NCI-H2227 treated with DMSO at 0.1 percent for 48 hours (cell line): ENCODE measurements around the gene DPF3.

Experiments used
- DNase-seq: peaks from one replicate; lab custom pipeline; 2025; lab: John Stamatoyannopoulos, UW

Gene DPF3

DNA sequence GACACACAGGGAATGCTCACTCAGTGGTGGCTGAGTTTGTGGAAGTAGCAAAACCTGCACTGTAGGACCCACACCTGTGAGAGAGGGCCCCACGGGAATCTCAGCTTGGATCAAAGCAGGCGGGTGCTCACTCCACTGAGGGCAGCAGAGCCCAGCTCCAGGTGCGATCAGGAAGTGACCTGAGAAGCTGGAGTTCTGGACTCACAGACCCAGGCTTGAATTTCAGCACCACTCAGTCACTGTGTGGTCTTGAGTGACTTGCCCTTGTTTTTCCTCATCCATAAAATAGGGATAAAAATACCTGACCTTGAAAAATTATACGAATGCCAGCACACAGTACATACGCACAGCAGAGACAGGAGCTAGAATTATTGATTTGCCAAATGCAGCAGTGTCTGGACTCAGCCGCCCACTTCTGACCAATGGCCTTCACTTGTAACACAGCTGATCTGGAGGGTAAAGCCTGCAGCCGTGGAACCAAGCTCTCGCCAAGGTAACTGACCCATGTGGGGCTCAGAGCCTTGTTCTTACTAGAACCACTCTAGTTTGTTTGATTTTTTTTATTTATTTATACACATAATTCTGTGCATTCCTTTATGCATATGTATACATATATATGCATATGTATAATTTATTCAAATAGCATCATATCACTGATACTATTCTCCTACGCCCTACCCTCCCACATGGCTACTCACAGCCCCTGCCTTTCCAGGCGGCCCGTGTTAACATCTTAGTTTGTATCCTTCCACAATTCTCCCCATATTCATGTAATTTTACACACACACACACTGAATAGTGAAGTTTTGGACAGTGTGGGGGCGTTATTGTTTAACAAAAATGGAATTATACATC, 53.9 kb downstream of the DPF3 start:
- DNase-seq, result no peak

DNA sequence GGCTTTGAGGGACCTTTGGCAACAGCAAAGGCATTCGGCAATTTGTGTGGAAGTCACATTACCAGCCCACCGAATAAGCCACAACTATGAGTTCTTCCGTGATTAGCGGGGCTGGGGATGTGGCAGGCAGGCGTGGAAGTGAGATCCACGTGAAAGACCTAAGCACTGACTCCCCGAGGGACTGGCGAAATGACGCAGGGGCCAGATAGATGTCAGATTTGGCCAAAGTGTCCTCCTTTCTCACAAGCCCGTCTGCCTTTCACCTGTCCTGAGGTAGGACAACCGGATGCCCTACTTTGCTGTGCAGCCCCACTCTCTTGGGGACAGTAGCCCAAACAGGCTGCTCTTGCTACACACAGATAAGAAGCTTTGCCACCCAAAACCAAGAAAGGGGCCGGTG, 54.5 kb downstream of the DPF3 start:
- no peak for DNase-seq

DNA sequence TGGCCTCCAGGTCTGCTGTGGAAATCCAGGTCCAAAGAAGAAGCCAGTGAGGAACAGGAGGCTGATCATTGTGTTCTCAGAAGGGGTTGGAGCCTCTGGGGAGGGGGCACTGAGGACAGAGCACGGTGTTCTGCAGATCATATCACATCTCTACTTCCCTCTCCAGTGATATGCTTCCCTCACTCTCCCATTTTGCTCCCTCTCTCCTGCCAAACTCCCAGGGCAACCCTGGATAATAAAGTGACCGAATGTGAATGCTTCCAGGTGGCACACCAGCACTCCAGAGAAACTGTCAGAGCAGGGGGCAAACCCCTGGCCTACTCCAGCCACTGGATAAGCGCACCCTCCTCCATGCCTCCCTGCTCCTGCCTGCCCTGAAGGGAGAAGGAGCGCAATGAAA, 57.8 kb downstream of the DPF3 start:
- DNase-seq, result no peak

DNA sequence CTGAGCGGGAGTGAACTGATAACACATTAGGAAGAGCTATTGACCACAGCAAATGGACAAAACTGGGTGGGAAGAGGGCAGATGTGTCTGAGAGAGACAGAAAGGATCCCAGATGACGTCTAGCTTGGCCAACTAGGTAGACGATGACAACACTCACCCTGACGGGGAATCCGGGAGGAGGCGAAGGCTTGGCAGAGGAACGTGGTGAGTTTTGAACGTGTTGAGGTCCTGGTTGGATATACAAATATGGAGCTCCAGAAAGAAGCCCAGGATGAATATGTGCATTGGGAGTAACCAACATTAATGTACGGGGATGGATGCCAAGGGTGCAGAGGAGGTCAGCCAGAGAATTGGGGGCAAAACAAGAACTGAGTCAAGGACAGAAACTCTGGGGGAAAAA, 60.7 kb downstream of the DPF3 start:
- DNase-seq, result no peak

DNA sequence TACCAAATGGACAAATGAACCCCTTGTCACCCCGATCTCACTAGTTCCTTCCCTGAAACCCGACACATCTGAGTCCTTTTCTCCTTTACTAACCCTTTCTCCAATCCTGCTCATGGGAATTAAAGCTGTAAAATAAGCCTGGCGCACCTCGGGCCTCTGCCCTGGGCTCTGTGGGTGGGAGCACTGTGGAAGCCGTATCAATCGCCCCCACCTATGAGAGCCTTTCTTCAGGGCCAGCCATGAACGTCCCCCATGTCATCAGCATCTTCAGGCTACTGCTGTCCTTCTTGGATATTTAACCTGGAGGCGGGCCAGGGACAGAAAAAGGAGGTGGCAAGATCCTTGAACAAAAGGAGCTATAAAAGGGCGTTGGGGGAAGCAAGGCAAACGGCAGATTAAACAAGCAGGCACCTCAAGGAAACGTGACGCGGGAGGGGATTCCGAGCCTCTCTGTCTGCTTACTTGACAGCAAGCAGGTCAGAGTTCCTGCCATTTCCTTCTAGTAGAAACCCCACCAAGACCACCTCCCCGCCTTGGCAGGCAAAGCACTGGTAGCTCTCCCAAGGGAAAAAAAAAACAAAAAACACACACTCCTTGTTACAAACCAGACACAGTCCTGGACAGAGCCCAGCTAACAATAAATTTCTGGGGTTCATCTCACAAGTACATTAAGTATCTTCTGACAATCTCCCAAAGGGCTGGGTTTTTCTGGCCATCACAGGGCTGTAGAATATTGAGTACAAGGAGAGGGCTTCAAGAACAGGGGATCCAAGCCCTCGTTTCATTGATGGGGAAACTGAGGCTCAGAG, 62.9 kb downstream of the DPF3 start:
- DNase-seq, result no peak

DNA sequence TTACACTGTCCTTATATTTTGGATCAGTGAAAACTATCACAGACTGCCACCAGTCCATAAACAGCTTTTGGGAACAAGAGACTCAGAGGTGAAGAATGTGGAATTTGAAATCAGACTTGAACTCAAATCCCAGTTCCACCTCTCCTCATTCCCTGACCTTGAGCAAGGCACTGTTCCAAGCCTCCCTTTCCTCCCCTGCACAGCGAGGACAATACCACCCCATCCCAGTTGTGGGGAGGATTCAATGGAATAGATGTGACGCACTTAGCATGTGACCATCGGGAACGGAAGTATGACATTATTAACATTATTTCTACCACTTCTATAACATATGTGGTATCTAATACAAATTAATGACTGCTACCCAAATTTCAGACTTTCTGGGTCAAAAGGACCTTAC, 63.5 kb downstream of the DPF3 start:
- no peak for DNase-seq

DNA sequence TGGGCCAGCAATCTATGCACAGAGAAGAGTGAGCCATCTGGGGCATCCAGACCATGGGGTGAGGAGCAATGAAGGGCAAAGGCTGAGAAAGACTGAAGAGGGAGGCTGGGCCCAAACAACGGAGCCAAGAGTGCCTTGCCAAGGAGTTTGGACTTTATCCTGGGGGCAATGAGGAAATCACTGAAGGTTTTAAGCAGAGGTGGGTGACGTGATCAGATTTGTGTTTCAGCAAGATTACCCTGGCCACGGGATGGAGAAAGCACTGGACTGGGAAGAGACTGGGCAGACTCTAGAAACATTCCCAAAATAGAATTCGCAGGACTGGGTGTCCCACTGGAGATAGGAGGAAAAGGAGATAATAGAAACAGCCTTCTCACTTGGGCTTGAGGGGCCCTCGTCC, 65.3 kb downstream of the DPF3 start:
- no peak for DNase-seq

DNA sequence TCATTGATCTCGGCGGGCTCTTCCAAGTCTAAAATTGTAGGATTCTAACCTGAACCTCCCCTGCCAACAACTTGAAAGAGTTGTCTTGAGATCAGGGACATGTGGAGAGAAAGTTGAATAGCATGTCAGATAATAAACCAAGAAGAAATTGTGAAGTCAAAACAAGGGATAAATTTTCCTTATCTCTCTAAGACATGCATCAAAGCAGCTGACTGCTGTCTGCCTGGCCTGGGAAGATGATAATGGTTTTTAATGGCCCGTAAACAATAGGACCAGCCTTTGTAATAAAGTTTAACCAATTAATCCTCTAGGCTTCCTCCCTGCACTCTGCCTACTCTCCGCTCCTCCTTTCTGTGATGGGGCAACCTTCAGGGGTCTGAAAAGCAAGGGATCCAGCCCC, 67.9 kb downstream of the DPF3 start:
- no peak for DNase-seq

DNA sequence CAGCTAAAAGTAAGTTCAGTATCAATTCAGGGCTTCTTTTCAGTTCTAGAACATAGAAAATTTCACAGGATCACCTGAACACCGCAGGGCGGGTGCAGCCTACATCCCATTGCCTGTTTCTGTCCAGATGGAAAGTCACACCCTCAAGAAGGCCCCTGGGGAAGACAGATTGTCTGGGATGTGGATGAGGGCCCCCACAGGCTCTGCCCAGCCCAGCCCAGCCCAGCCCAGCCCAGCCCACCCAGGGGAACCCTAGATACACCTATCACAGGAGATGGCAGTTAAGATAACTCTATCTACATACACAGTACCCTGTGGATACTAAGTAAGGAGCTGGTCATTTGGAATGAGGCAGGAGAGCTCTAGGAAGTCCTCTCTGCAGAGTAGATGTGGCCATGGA, 68.4 kb downstream of the DPF3 start:
- DNase-seq, result no peak

DNA sequence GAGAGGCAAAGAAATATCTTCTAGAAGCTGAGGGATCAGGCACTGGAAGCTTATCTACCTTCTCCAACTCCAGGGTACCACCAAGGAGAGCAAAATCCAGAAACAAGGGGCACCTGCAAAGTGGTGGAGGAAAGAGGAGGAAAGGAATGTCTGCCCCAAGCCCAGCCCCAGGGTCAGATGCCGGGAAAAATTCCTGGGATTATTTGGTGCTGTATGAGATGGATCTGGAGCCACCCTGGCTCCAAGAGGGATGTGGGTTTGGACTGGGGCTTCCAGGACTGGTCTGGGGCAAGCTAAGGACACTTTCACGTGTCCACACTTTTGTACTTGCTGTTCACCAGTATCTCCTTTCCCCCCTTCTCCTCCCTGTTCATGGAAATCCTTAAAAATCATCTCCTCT, 69.8 kb downstream of the DPF3 start:
- DNase-seq, result no peak

DNA sequence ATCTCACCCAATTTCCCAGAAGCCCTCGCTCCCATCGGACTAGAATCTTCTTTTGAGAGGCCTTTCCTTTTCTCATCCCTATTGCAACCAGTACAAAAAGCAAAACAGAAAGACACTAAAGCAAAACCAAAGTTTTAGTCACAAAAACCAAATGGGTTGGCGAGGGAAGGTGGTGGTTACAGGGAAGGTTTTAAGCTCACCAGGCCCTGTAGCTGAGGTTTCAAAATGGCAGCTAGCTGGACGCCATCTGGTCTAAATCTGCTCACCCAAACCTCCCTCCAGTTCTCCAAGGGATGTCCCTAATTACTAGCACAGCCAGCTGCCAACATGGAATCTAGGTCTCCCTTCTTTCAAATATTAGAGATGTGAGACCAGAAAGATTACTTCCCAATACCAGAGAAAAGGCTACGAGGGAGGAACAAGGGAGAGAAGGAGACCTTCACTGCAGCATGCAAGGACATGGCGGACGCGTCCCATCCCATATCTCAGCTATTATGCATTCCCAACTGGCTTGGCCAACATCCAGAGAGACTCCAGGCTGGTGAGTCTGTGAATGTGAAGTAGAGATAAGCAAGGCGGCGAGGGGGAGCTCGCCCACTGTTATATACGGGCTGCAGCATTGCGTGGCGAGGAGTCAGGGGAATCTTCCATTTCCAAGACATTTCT, 70.8 kb downstream of the DPF3 start:
- DNase-seq, result no peak

DNA sequence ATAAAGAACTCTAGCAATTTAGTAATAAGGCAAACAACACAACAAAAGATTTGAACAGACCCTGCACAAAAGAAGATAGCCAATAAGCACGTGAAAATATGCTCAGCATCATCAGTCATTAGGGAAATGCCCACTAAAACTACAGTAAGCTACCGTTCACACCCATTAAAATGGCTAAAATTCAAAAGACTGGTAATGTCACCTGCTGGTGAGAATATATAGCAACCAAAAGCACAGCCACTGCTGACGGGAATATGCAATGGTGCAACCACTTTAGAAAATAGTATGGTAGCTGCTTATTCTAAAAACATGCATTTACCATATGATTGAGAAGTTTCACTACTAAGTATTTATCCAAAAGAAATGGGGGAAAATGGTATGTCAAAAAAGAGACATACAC, 74.9 kb downstream of the DPF3 start:
- no peak for DNase-seq

DNA sequence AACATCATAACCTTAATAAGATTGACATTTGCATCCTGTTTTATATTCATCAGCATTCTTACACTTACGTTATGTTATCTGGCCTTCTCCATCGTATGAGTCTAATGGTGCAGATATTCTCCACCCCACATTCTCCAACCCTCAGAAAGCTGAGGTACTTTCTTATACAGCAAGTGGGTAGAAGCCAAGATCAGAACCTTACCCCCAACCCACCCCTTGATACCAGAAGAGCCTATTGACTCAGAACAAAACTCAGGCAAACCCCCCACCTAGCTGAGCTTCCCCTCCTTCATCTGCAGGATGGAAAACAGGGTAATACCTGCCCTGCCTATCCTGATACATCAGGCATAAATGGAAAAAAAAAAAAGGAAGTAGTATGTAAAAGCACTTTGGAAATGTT, 77.6 kb downstream of the DPF3 start:
- DNase-seq, result no peak

DNA sequence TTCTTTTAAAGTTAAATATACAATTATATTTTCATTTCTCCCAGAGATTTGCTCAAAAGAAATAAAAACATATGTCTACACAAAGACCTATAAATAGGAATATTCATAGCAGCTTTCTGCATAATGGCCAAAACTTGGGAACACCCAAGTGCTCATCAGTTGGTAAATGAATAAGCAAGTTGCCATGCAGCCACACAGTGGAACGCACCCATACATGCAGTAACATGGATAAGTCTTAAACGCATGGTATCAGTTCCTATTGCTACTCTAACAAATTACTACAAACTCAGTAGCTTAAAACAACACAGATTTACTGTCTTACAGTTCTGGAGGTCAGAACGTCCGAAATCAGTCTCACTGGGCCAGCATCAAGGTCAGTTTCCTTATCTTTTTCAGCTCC, 78.5 kb downstream of the DPF3 start:
- DNase-seq, result no peak

DNA sequence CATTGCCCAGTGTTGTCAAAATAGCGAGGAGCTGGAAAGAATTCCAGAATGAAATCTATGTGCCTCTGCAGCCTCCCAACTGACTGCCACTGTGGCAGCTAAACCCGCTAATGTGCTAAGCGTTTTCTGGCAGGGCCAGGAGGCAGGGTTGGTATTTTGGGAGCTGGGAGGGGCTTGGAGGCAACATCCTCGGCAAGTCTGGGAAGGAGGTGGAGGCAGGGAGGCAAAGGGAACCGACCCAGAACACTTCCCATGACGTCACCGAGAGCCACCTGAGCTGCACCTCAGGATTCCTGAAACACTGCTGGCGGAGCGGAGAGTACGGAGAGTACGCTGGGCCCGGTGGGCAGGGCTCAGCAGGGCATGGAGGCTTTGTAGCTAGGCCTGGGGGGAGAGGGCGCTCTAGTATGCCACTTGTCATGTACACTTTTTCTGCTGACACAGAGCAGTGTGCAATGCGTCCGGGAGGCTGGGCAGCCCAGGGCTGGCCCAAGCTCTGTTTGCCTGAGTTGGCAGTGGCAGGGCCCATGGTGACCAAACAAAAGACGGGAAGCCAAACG, 81.5 kb downstream of the DPF3 start:
- no peak for DNase-seq

DNA sequence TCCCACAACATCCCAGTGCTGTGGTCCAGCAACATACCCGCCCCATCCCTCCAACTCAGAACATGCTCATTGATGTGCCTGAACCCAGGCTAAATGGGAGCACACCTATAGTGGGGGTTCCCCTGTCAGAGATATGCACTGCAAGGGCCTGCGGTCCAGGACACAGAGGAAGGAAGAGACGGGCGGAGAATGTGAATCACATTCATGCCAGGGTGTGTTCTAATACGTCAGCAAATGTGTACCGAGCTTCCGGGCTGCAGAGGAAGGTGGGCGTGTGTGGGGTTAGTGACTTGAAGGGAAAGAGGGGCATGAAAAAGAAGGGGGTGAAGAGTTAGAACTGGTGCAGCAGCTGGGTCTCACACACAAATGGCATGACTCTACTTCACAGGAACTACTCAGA, 83.7 kb downstream of the DPF3 start:
- no peak for DNase-seq

DNA sequence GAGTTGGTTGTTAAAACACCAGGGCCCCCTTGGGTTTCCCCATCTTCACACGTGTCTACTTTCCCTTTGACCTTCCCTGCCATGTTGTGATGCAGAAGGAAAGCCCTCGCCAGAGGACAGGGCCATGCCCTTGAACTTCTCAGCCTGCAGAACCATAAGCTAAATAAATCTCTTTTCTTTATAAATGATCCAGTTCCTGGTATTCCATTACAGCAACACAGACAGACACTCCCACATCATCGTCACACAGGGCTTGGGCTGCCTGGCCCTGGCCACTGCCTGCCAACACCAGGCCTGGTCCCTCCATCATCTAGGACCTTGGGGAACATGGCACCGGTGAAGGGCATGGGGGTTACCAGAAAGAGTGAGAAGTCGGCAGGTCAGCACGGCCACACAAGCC, 84.8 kb downstream of the DPF3 start:
- DNase-seq, result no peak

DNA sequence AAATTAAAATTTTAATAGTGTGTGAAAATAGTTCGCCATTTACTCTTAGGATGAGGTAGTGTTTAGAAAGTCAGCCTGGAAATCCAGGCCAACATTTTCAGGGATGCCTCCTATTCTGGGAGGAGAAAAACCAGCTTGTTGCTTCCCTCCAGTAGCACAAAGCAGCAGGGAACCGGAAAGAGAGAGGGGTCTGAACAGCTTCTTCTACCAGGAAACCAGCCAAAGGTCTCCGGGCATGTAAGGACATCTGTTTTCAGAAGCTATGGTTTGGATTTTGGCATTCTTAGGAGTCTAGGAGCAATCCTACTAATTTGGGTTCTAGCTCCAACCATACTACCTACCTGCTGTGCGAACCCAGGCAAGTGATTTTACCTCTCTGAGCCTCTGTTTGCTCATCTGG, 85.3 kb downstream of the DPF3 start:
- no peak for DNase-seq

DNA sequence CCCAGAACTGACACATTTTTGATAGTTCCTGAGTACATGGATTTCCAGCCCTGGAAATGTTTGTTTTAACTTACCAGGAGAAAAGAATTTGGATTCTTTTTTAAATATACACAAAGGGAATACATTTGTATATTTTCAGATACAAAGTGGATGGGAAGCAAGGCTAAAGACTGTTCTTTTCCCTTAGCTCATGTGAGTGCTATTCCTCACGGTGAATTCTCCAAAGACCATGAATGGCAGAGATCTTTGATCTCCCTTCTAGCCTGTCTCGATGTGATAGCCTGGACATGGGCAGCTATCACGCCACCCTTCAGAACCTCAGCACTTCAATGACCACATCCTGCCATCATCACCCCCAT, 91.3 kb downstream of the DPF3 start:
- no peak for DNase-seq

DNA sequence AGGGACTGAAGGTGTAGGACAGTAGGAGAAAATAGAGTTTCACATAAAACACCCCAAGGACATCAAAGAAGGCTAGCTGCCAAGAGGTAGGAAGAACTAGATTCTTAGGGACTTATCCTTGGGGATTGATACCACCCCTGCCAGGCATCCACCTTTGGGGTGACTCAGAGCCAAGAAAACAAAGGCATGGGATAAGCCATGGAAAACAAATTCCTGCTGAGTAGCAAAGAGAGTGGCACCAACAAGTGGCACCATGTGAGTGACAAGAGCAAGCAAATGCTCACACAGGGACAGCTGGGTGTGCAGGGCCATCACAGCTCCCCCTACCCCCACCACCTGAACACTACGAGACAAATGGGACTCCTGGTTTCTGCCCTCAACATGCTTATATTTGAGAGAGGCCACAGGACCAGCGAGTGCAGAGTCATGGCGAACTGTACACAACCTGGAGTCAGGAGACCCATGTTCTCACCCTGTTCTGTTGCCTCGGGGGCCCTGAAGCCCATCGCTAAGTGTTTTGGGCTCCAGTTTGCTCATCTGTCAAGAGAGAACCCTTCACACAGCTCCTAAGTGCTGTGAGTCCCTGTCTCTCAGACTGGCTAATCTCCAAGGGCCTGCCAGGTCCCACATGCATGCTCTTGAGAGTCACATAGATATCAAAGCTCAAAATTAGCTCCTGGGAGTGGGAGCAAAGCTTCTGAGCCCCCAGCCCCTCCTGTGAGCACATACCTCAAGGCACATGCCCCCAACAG, 91.9 kb downstream of the DPF3 start:
- DNase-seq, result no peak

DNA sequence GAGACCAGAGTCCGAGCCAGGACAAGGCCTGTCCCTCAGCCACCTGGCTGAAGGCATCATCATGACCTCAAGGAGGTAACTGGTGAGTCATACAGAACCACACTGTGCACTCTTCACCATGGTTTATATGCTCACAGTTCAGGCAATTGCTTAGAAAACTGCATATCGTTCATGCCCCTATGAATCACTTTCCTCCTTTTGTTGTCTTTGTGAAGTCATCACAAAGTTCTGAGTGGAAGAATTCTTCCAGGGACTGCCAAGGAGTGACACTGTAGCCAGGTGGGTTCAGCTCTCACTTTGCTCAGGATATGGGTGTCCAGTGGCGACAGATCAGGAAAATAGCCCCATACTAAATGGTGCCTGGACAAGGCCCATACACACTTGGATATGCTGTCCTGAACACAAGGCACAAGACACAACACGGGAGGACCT, 92.5 kb downstream of the DPF3 start:
- no peak for DNase-seq

DNA sequence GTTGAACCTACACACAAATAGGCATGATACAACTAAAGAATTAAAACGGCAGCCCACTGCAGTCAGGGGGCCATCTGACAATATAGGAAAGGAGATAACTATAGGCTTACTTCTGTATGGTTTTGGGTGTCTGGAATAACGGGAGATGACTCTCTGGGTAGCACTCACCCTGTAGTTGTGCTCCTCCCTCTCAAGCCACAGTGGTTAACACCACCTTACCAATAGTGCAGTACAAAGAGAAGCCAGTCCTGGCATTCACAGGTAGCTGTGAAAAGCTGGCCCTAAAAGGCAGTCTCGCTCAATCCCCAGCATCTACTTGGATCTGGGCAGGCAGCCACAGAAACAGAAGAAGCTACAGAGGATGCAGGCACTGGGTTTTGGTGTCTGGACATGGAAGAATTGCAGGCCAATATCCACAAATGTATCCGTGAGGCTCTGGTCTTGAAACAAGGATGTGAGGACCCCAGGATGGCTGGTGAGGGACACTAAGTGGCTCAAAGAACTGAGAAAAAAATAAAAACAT, 93.0 kb downstream of the DPF3 start:
- DNase-seq, result no peak
